GM19351 (cell line): ENCODE data around the gene TBC1D24.

ENCODE experiments used
- ATAC-seq: cut with Tn5 transposase; IDR thresholded peaks from one replicate; pipeline ENCODE4 v1.9.1; 2021; ENCODE audit warnings: mild to moderate bottlenecking, moderate library complexity; ENCODE audit not compliant: unreplicated experiment

Gene TBC1D24

DNA sequence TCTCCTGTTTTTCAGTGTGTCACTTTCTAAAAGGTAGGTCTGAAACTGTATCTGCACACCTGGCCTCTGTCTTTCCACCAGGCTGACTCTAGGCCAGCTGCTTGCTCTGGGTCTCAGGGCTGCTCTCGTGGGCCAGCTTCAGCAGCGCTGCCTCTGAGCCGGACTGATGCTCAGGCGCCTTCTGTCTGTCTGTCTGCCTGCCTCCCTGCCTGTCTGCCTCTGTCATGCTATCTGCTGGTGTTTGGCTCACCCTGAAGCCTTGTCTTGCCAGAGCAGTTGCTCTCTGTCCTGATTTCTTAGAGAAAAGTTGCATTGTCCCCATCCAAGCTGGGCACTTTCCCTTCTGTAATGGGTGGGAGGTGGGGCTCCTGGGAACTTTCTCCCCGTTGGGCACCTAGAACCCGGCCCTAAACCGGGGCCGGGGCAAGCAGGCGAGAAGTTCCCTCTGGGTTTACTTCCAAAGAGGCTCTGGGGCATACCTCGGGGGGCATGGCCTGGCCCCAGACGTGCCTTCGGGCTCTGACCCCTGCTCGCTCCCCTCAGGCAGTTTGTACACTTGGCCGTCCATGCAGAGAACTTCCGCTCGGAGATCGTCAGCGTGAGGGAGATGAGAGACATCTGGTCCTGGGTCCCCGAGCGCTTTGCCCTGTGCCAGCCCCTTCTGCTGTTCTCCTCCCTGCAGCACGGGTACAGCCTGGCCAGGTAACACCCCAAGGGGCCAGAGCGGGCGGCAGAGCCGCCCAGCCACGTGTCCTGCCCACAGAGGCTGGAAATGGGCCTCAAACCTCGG lies 23.0 kb downstream of the TBC1D24 start:
- no peak for ATAC-seq

DNA sequence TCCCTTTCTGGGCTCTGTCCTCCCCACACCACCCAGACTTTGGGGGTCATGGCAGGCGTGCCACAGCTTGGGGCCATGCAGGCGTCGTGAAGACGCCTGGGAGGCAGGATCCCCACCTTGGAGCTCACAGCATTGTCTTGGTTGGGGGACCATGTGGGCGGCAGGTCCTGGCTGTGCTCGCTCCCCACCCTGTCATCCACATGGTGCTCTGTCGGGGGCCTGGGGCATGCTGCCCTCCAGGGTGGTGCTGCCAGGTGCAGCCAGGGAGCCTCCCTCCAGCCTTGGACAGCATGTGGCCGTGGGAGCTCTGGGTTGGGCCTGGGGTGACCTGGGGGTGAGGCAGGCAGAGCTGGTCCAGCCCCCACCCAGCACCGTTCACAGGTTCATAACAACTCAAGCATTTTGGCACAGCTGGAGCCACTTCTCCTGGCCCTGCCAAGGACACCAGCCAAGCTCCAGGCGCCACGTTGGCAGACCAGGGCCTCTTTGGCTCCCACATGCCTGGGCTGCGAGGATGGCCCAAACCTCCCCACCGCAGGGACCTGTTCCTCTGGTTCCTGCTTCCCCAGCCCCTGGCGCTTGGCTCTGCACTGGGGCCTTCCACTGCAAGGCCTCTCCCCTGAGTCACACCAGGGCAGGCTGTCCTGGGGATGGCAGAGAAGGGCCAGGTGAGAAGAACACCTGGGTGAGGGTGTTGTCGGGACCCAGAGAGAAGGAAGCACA lies 23.8 kb downstream of the TBC1D24 start:
- ATAC-seq: no peak

DNA sequence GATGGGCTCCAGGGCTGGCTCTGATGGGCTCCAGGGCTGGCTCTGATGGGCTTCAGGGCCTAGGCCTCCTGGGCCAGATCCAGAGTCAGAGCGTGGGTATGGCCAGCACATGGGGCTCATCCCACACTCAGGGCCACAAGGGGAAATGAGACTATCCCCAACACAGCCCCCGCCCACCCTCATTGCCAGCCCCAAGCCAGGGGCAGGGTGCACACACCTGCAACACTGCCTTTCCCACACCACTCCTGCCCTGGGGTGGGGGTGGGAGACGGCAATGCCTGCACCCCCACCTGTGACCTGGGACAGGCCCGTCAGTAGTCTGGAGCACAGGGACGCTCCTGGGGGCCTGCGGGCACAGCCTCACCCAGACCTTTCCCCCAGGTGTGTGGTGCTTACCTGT lies 24.5 kb downstream of the TBC1D24 start:
- ATAC-seq: no peak

DNA sequence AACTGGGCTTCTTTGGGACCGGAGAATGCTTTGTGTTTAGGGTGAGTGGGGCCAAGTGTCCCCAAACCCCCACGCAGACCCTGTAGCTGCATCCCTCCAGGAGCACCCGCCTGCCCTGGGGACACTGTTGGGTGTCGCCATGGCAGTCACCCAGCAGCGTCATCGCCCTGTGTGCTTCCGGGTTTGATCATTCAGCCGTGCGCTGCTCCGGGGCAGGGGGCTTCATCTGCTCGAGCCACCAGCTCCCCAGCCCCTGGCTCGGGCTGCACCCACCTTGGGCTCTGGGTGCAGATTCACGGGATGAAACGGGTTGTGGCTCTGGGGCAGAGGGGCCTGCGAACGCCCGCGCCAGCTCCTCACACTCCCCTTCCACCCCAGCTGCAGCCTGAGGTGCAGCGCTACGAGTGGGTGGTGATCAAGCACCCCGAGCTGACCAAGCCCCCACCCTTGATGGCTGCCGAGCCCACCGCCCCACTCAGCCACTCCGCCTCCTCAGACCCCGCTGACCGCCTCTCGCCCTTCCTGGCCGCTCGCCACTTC lies 25.0 kb downstream of the TBC1D24 start:
- no peak for ATAC-seq

DNA sequence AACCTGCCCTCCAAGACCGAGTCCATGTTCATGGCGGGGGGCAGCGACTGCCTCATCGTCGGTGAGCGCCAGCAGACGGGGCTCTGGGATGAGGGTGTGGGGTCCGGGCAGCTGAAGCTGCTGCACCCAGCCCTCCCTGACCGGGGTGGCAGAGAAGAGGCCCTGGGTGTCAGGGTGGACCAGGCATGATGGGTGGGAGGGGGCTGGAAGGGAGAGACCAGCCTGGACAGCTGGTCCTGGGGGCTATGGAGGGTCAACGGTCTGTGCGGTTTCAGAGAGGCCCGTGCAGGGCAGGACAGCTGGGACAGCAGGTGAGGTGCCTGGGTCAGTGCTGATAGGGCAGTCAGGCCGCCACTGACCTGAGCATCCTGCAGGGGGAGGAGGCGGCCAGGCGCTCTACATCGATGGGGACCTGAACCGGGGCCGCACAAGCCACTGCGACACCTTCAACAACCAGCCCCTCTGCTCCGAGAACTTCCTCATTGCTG lies 25.5 kb downstream of the TBC1D24 start:
- no peak for ATAC-seq

DNA sequence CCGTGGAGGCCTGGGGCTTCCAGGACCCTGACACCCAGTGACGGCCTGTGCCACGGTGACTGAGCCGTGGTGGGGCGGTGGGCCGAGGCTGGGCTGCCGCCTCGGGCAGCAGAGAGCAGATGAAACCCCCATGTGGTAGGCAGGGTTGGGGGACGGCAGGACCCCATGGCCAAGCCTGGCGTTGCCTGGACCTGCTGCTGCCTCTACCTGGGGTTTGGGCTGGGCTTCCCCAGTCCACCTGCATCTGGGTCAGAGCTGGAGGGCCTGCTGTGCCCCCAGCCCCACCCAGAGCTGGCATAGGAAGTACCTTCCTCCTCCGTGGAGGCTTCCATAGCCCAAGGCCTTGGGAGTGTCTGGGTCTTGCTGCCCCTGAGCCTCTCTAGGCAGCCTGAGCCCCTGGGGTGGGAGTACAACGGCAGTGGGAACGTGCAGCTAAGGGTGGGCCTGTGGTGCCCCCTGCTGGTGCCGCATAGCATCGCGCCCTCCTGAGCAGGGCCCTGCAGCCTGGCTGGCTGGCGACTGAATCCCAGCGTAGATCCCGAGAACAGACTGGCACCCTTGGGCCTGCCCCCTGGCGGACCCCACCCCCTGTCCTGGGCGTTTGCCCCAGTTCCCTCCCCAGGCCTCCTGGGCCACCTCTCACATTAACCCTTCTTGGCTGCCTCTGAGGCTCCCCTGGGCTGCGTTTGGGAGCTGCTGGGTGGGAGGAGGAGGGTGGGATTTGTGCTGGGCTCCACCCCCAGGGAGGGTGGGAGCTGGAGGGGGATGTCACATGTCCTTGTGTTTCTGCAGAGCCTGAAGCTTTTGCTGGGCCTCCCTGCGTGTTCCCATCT lies 26.2 kb downstream of the TBC1D24 start:
- ATAC-seq: no peak

DNA sequence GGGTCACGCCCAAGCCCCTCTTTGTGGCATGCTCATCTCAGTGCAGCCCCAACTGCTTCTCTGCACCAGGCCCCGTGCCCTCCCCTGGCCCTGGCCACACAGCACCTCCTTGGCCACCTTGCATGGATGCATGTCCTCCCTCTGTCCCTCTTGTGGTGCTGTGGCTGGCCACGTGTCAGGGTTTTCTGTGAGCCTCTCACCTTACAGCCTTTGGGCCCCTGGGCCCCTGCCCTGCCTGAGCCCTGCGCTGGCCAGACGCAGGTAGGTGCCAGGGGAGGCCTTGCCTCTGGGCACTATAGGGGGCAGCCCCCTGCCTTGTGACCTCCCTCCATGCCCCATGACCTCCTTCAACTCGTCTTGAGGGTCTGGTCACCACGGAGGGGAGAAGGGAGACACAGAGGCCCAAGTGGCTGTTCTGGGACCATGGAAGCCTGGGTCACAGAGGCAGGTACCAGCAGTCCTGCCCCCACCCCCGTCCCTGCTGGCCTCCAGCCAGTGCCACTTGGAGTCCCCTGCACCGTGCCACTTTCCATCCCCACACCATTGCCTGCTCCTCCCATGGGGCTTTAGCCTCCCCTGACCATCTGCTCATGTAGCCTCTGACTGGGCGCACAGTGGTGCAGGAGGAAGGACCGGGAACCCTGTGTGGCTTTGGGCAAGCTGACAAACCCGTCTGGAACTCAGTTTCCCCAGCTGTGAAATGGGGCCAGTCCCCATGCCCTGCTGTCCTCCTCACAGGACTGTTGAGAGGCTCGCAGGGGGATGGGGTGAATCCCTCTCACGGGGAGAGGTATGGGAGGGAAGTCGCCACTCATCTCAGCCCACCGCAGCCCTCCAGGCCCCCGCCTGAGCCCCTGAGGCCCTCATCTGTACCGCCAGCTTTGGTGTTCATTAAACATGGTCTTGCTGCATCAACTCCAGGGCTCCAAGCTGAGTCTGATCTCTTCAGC lies 27.3 kb downstream of the TBC1D24 start:
- no peak for ATAC-seq

DNA sequence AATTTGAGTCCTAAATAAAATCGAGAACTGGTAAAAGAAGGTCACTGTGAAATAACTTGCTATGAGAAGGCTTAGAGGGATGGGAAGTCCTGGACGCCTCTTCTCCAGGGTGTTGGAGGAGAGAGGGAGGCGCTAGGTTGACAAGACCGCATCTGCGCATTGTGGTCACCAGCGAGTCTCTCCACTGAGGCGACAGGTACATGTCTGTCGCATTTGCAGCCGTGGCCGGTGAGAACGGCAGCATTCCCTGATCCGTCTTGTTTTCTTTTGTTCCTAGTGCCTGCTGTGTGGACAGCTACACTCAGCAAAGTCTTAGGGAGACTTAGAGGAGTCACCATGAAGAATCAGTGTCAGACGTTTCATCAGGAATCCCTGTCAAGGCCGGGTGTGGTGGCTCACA lies 30.8 kb downstream of the TBC1D24 start:
- ATAC-seq: no peak

DNA sequence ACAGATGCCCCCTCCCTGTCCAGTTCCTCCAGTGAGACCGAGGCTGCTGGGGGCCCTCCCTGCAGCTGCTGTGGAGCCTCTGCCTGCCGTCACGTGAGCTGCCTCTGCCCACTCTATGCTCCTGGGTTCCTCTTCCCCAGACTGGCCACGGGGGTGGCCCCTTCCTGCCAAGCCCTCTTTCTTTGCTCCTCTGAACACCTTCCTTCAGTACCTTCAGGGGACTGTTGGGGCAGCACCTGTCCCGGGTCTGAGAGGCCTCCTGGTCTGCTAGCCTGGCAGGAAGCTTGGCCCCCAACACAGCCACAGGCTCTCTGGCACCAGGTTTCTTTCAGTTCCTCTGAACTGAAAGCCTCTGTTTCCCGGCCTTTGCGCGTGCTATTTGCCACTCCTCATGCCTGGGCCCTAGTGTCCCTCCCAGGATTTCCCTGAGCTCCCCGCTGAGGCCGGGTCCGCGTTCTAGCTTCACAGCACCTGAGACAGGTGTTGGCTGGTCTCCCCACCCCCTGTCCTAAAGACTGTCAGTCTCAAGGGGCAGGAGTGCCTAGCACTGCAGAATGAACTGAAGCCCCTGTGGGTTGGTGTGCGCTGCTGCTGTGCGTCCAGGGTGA lies 32.2 kb downstream of the TBC1D24 start:
- no peak for ATAC-seq

DNA sequence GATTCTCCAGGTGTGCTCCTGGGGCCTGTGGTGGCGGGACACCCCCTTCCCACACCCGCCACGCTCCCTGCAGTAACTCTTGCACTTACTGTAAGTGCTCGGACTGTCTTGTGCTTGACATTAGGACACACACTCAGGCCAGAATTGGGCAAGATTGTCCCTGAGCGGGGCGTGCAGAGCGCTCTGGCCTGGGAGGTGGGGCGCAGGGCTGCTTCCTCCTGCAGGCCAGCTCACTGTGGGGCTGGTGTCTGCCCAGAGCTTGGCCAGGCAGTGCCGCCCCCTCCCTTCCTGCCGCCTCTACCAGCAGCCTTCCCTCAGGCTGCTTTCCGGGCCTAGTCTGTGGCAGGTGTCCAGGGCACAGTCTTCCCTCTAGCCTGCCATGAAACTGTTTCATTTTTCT lies 32.7 kb downstream of the TBC1D24 start:
- no peak for ATAC-seq

DNA sequence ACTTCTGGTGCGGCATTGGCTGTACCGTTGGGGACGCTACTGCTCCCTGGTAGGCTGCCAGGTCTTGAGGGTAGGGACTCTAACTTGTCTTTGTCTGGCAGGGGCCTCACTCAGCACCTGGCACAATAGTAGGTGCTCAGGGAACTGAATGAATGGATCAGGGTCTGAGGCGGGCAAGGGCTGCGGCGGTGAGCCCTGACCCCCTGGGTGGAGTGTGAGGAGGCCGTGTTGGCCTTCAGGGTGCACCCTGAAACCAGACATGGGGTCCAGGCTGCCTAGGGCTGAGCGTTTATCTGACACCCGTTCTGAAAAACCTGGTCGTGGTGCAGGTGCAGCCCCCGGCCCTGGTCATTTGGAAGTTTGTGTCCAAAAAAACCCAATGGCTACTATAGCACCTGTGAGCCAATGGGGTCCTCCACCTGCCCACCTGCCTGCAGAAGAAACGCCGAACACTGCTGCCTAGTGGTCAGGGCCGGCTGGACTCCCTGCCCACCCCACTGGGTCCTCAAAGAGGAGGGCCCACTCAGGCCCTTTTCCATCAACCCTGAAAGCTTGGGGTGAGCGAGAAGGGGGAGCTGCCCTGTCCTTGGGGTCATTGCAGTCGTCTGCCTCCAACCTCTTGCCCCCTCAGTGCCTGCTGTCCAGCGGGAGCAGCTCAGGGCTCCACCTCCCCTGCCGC lies 33.9 kb downstream of the TBC1D24 start:
- no peak for ATAC-seq

DNA sequence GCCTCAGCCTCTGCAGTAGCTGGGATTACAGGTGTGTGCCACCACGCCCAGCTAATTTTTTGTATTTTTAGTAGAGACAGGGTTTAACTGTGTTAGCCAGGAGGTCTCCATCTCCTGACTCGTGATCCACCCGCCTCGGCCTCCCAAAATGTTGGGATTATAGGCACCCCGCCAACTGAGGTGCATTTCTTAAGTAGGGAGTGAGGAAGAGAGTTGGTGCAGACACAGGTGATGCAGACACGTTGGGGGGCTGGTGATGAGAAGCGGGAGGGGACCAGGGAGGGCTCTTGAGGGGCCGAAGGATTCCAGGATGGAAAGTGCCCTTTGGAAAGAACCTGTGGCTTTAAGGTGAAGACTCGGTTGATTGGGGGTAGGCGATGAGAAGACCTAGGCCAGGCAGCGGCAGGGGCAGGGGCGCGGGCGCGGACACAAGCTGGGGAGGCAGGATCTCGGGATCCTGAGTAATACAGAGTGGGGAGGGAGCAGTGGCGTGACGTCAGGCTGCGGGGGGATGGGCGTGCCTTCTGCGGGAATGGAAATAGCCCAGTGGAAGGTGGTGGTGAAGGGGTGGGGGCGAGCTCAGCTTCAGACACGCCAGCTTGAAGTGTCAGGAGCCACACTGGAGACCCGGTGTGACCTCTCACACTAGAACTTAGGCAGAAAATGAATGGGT lies 36.3 kb downstream of the TBC1D24 start:
- no peak for ATAC-seq

DNA sequence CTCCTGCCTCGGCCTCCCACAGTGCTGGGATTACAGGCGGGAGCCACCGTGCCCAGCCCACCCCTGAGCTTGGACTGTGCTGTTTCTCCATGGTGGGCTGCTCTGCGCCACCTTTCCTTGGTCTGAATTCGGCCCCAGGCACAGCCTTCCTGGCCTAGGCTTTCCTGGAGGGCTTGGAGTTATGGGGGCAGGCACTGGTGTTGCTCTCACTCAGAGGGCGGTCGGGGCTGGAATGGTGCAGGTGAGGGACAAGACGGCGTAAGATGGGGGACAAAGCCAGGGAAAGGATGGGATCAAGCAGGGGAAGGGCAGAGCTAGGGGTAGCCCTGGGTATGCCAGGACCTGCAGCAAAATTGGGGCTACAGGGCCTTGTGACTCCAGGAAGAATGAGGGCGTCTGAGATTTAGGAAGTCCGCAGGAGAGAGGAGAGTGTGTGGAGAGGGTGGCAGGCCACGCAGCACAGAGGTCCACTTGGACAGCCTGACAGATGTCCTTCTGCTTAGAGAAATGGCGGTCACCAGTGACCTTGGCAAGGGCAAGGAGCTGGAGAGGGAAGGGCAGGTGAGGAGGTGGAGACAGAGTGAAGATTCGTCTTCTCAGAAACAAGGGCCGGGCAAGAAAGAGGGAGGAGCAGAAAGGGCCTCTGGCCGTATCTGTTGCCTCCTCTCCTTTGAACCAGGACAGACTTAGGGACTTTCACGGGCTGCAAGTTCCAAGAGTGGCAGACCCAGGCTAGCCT lies 37.2 kb downstream of the TBC1D24 start:
- ATAC-seq: no peak

DNA sequence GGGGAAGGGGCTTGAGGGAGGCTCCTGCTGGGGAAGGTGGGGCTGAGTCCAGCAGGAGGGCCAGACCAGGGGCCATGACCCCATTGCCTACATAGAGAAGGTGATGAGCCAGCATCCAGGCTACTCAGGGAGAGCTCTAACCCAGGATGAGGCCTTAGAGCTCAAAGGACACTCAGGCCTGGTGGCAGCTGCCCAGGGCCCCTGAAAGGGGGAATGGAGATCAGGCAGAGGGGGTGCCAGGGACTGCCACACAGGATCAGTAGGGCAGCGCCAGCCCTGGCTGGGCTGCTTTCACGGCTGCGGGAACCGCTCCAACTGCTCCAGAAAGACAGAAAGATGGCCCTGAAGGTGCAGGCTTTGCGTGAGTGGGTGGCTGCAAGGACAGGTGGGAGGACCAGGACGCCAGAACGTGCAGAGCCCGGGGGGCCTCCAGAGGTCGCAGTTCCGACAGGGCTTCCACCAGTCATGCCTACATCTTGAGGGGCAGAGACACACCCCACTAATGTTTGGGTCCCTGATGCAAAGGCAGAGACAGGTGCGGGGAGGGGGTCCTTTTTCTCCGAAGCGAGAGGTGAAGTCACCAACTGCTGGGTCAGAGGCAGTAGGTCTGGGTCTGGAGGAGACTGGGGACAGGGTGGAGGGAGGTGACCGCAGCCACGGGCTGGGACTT lies 37.9 kb downstream of the TBC1D24 start:
- no peak for ATAC-seq

DNA sequence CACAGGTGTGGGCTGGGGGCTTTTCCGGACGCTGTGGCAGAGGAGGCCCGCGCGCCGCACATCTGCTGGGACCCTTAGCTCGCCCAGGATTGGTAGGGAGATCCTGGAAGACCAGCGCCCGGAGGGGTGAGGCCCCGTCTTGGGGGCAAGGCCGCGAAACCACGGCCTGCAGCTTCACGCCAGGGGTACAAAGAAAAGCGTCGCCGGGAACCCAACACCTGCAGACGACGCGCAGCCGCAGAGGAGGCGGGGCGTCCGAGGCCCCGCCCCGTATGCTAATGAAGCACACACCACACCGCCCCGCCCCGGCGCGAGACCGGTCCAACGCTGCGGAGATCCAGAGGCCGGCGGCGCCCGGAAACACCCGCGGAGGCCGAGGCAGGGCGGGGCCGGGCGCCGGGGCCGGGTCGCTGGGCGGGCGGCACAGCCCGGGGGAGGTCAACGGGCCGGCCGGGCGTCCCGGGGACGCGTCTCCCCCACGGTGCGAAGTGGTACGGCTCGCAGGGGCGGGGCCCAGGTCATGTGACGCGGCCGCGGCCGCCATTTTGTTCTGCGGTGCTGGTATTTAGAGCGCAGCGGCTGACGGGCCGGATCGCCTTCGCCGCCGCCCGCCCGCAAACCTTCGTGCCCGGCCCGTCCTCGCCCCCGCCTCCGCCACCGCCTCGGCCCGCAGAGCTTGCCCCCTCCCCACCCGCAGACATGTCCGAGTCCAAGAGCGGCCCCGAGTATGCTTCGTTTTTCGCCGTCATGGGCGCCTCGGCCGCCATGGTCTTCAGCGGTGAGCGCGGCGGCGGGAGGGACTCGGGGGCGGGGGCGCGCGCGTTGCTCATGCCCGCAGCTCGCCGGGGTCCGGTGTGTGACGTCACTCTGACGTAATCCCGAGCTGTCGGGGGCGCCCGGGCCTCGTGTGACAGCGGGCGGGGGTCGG lies 38.7 kb downstream of the TBC1D24 start, which contains the start of gene ATP6V0C:
TSS of gene ATP6V0C (plus strand) at position 548 of the 928 bp plus-strand sequence. CDS start at position 700, 152 bp downstream.
- ATAC-seq: peak; percentile 80
